GM18526 (cell line): ENCODE measurements around the gene DENND1A.

Experiments
- POLR2A ChIP-seq: IDR thresholded peaks from 3 replicates; pipeline ENCODE4 v1.6.1; 2011; ENCODE audit not compliant: insufficient read length; ENCODE audit errors: extremely low read depth

The DENND1A gene

DNA sequence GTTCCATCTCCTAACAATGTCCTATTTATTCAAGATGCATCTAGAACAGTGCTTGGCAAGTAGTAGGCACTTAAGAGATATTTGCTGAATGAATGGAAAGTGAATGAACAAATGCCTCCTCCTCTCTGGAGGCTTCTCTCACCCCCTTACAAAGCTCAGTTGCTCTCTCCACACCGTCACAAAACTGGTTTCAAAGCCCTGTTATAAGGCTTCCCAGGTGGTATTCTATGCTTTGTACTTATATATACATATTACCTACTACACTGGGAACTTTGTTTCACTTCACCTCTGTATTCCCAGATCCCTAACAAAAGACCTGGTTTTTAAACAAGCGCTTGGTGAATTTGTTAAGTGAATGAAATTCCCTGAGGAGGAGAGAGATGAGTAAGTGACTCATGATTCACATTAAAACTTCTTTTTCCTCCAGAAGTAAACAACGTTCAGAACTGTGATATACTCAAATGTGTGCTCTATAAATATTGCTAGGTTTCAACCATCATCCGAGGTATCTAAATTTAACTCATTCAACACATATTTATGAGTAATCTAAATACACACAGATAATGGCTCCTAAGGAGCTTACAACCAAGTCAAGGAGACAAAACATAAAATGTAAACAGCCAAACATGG is 36.0 kb downstream of the DENND1A start:
- no peak for TF ChIP-seq POLR2A

DNA sequence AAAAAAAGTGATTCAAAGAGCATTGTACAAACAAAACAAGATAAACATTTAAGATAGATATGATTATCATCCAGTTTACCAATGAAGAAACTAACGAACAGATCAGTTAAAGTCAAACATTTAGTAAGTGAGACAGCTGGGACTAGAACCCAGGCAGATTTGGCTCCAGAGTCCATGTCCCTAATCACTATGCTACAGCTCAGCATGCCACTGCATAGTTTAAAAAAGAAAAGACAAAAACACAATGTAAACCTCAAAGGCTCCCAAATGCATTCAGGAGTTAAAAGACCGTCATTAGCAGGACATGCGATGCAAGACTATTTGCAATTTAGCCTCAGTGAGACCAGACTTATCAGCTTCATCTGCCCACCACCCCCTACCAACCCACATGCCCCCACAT is 36.8 kb downstream of the DENND1A start:
- TF ChIP-seq POLR2A = no peak

DNA sequence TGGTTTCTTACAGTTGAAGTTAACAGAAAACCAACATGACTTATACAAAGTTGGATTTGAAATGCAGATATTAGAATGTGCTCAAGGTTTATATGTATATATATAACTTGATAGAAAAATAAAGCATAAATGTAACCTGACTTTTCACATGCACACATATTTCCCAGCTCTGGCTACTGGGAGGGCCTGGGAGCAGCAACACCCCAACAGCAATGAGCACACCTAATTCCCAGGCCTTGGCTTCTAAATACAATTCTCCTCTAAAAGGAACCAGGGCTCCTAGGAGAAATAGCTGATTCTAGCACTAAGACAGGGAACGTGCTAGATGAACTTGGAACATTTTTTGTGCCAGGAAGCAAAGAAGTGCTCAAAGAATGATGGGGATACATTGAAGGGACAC is 42.1 kb downstream of the DENND1A start:
- no peak for TF ChIP-seq POLR2A

DNA sequence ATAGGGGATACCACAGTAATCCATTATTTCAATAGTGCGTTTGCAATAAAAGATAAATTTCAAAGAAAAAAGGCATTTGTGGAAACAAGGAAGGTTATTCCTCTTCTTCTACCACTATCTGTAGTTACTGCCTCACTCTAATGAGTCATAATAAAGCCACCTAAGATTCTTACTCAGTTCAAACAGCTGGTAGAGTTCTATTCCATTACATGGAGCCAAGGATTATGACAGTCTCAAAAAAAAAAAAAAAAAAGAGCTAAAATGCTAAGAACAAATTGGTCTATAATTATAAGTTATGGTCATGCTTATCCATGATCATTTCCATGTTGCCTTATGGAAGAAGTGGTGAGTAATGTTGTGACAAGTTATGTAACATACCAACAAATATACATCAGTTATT is 46.3 kb downstream of the DENND1A start:
- TF ChIP-seq POLR2A = no peak

DNA sequence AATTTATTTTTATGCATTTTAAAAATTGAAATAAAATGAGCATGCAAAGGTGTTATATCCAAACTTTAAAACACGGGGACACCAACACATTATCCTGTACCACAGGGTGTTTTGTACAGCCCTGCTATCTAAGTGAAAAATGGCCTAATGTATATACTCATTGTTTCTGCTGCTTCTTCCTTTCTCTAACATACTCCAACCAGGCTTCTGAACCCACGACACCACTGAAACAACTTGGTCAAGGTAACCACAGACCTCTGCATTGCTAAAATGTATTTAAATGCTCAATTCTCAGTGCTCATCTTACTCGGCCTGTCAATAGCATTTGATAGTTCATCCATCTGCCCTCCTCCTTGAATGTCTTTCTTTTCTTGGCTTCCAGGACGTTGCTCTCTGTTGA is 48.3 kb downstream of the DENND1A start:
- no peak for TF ChIP-seq POLR2A

DNA sequence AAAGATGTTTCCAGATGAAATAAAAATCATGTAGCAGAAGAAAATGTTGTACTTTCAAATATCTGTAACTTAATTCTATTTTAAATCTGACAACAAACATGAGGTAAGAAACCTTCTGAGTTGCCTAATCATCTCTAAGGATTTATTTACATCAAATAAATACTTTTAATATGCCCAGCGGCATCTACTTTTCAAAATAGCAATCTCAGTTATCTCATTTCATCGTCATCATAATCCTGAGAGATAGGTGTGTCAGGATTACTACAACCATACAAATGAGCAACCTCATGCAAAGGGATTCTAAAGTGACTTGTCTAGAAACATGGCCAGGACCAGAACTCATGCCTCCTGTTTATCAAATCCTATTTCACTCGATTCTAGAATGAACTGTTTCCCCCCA is 49.5 kb downstream of the DENND1A start:
- no peak for TF ChIP-seq POLR2A

DNA sequence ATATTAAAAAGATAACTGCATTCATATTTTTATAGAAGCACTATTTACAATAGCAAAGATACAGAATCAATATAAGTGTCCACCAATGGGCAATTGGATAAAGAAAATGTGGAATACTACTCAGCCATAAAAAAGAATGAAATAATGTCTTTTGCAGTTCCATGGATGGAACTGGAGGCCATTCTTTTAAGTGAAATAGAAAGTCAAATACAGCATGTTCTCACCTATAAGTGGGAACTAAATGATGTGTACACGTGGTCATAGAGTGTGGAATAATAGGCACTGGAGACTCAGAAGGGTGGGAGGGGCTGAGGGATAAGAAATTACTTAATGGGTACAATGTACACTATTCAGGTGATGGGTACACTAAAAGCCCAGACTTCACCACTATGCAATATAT is 53.2 kb downstream of the DENND1A start:
- no peak for TF ChIP-seq POLR2A

DNA sequence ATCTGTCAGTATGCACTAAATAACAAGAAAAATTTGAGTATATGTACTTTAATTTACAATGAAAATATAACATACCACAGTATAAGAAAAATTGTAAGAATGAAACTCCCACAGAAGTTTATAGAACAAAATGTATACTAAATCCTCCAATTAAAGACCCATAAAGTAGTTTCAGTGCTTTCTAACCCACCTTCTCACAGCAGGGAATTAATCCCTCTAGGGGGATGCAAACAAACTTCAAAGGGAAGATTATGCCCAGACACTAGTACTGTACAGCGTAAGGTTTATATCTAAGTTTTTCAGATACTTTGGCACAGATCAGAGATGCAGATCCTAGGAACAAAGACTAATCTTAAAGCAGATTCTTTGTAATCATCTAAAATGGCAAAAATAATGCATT is 57.2 kb downstream of the DENND1A start:
- no peak for TF ChIP-seq POLR2A

DNA sequence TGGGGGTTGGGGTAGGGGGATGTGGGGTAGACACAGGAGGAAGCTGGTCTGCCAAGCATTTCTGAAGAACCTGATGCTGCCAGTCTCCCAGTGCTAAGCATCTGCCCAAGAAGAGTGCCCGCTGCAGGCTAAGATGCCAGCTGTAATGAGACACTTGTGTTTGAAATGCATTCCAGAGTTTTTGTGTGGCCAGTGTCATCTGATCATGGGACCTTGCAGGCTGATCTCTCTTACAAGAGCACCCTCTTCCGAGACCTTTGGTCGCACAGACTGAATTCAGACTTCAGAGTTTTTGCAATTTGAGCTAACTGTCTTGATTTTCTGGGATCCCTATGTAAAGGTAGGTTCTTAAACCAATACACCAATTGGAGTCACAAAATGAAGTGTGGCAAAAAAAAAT is 58.1 kb downstream of the DENND1A start:
- no peak for TF ChIP-seq POLR2A

DNA sequence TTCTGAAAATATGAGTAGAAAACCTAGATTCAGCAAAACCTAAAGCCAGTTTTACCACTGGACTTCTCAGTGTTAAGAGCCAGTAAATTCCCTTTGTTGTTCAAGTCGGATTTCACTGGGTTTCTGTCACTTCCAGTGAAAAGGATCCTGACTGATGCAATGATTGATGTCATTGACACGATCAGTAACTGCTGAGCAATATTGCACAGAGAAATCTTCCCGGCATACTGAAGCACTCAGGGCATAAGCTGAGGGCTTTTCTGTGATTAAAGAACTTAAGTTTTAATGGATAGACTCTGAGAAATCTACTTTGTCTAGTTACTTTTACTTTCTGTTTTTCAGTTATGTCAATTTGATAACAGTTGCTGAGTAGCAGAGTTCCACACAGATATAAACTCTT is 61.9 kb downstream of the DENND1A start:
- no peak for TF ChIP-seq POLR2A

DNA sequence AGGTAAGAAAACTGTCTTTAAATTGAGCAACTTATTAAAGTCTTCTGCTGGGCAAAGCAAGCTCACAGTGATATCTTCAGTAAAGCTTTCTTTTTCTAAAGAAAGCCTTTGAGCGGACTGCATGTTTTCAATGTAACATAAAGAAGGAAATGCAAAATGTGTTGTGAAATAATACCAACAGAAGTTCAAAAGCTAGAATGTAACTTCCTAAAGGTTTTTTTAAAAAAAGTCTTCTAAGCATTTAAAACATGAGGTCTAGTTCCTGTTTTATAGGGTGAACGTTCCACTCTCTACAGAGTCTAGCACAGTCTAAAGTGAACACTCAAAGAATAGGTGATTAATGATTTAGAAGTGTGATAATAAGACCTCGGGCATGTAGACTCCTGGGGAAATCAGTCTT is 62.9 kb downstream of the DENND1A start:
- no peak for TF ChIP-seq POLR2A

DNA sequence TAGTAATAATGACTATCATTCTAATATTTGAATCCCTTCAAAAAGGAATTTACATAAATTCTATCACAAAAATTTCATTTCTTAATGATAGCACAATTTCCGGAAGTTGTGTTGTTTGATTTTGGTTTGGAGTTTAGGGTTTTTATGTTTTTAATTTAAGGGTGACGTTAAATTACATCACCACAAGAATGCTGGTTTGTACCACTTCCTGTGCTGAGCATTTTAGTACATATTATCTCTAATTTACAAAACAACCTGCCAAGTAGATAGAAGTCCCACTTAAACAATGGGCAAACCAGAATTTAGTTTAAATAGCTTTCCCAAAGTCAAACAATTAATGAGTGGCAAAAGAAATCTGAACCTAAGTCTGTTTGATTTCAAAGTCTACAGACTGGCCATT is 63.4 kb downstream of the DENND1A start:
- no peak for TF ChIP-seq POLR2A

DNA sequence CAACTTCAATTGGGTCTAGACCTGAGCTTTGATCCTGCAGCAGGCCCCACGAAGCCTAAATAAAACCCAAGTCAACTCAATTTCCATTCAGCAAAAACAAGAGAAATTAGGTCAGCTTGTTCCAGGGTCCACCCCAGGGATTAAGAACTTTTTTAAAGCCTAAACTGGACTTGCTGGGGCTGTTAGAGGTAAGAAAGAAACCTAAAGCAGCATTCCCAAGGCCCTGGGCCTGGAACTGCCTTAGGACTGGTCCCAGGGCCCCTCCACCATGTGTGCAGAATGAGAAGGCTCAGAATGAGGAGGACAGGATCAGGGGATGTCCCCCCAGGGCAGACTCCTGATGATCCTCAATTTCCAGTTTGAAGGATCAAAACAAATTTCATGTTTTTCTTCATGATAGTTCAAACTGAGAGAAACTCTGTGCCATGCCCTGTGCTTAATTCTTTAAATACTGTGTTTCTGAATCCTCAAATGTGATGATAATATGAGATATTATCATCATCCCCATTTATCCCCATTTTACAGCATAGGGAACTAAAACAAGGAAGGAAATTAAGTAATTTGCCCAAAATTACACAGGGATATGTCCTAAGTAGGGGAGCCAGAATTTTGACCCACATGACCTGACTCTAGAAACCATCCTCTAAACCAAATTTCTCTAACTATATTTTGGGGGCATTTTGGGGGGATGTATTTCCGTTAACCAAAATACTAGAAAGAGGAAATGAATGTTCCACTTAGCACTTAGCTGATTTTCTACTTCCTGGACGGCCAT is 64.5 kb downstream of the DENND1A start:
- no peak for TF ChIP-seq POLR2A

DNA sequence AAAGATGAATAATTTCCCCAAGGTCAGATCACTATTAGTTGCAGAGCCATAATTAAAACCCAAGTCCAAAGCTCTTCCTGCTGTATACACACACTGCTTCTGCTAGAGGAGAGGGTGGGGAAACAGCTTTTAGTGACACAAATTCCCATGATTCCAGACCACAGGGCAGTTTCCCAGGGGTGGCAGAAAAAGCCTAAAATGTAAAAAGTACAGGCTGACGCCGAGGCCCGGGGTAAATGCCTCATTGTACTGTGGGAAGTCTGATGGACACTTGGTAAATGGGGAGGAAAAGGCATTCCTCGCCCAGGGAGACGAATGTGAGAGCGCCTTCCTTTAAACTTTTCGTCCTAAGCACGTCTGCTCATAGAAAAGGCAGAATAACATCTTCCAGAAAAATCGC is 65.7 kb downstream of the DENND1A start:
- no peak for TF ChIP-seq POLR2A

DNA sequence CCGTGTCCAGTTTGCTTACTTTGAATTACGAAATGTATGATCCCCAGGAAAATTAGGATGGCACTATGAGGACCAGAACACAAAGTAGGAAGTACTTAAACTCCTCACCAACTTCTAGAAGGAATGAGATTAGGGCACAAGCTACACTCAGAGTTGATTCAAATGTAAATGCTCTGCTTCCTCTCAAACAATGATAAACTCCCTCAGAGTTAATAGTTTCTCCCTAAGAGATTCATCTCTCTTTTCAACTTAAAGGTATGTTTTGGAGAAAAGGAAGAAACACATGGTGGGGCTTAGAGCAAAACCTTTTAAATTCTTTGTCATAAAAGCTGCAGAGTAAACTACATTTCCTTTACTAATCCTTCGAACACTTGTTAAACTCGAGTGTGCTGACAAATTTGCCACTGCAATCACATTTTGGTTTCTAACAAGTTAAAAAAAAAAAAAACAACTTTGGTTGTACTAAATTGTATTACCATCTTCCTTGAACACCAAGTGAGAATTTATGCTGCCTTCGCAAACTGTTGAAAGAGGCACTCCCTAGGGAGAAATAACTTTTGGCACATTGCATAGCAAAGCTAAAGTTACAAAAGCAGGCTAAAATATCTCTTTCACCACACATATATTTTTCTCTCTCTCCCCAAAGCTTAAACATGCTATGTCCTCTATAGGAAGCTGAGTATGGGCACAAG is 66.6 kb downstream of the DENND1A start:
- TF ChIP-seq POLR2A = no peak

DNA sequence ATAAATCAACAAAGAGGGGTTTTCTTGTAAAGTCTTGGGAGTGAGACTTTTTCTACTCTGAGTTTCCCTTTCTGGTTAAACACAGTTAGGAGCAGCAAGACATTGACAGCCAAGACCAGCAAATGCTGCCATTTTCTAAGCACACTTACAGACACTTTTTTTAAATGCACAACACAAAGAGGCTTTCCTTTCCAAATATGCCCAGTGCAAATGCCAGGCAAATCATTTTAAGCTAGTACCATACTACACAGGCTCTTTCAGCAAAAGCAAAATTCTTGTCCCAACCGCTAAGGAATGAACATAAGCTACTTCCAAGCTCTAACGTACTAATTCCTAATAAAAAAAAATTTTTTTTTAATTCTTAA is 68.2 kb downstream of the DENND1A start:
- no peak for TF ChIP-seq POLR2A
